ENCODE results near the gene TCP10L.

DNA sequence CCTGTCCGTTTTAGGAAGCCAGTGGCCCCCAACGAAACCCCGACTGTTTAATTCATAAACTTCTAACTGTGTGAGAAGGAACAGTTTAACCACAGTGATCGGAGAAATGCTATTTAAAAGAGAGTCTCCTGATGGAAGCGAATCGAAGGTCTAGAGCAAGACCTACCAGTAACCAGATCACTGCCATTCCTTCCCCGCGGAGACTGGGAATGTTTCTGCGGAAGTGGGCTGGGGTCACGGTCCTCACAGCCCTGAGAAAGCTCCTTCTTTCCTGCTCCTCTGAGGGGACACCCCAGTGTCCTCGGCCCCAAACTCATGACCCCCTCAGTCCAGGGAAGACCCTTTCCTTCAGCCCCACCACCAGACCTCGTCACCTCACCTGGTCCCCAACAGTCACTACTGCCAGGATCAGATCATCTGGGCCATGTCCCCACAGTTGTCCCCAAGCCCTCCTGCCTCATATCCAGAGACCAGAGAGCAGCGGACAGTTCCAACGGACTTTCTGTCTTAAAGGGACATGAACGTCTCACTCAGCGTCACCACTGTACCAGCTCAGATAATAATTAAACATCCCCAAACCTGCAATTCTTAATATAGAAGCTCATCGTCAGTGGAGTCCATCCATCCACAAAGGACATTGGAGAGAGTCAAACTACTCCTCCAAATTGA lies at the start of gene TCP10L:
- TF ChIP-seq ZNF274 (IDR thresholded peaks at IDR 0.05; ENCODE audit: low read depth, low read length) = no peak
- no peak for TF ChIP-seq YY1 (IDR thresholded peaks at IDR 0.05; ENCODE audit: insufficient read depth, insufficient read length)

Measured in NT2/D1 (cell line).